HEK293T (cell line): ENCODE data around the gene ACLY.

ENCODE experiments used
- CTCF ChIA-PET: fragments of 350-600 bp; formaldehyde crosslinking; extraction: SDS; loops from one replicate; lab custom pipeline; 2021; ENCODE audit warnings: antibody characterized with exemption, inconsistent platforms; lab: Yijun Ruan, JAX
- POLR2A ChIA-PET: fragments of 350-600 bp; formaldehyde crosslinking; extraction: SDS; loops from one replicate; lab custom pipeline; 2020; ENCODE audit warnings: antibody characterized with exemption, inconsistent platforms; lab: Yijun Ruan, JAX
- DNase-seq: peaks from one replicate; pipeline ENCODE4 v3.0.0; 2012; ENCODE audit warnings: mixed read lengths; ENCODE audit errors: extremely low spot score
- ARNT ChIP-seq: fragments of 450-650 bp; IDR thresholded peaks from 2 replicates; pipeline ENCODE4 v1.6.1; 2017; ENCODE audit warnings: mild to moderate bottlenecking
- BHLHE40 ChIP-seq: fragments of 450-650 bp; IDR thresholded peaks from 2 replicates; pipeline ENCODE4 v1.6.1; 2016; ENCODE audit warnings: mild to moderate bottlenecking, moderate library complexity, borderline replicate concordance
- CTBP1 ChIP-seq: fragments of 450-650 bp; IDR thresholded peaks from 2 replicates; pipeline ENCODE4 v1.6.1; 2016; ENCODE audit warnings: borderline replicate concordance
- ELF4 ChIP-seq: fragments of 450-650 bp; IDR thresholded peaks from 2 replicates; pipeline ENCODE4 v1.6.1; 2017; ENCODE audit warnings: antibody characterized with exemption
- FOXA1 ChIP-seq: fragments of 450-650 bp; IDR thresholded peaks from 2 replicates; pipeline ENCODE4 v1.6.1; 2016; ENCODE audit warnings: mild to moderate bottlenecking
- FOXK2 ChIP-seq: fragments of 450-650 bp; IDR thresholded peaks from 2 replicates; pipeline ENCODE4 v1.6.1; 2016; ENCODE audit warnings: mild to moderate bottlenecking
- FOXM1 ChIP-seq: fragments of 450-650 bp; IDR thresholded peaks from 2 replicates; pipeline ENCODE4 v1.6.1; 2017; ENCODE audit warnings: mild to moderate bottlenecking, borderline replicate concordance
- HDGF ChIP-seq: fragments of 450-650 bp; IDR thresholded peaks from 2 replicates; pipeline ENCODE4 v1.6.1; 2017; ENCODE audit warnings: antibody characterized with exemption, borderline replicate concordance
- L3MBTL2 ChIP-seq: fragments of 450-650 bp; conservative IDR thresholded peaks from 2 replicates; pipeline ENCODE4 v1.6.1; 2016; ENCODE audit warnings: mild to moderate bottlenecking
- LEF1 ChIP-seq: fragments of 450-650 bp; IDR thresholded peaks from 2 replicates; pipeline ENCODE4 v1.6.1; 2017; ENCODE audit warnings: mild to moderate bottlenecking, borderline replicate concordance
- NFRKB ChIP-seq: fragments of 450-650 bp; IDR thresholded peaks from 2 replicates; pipeline ENCODE4 v1.6.1; 2016; ENCODE audit warnings: mild to moderate bottlenecking, moderate library complexity
- SP1 ChIP-seq: fragments of 450-650 bp; IDR thresholded peaks from 2 replicates; pipeline ENCODE4 v1.6.1; 2017
- SUZ12 ChIP-seq: fragments of 450-650 bp; IDR thresholded peaks from 2 replicates; pipeline ENCODE4 v1.6.1; 2016; ENCODE audit warnings: mild to moderate bottlenecking
- TARDBP ChIP-seq: fragments of 450-650 bp; IDR thresholded peaks from 2 replicates; pipeline ENCODE4 v1.6.1; 2016
- ZNF384 ChIP-seq: fragments of 450-650 bp; IDR thresholded peaks from 2 replicates; pipeline ENCODE4 v1.6.1; 2016
- TF ChIP-seq, protein P1 (sequence below): fragments of 450-650 bp; IDR thresholded peaks from 2 replicates; pipeline ENCODE4 v1.6.1; 2016

ACLY gene

DNA sequence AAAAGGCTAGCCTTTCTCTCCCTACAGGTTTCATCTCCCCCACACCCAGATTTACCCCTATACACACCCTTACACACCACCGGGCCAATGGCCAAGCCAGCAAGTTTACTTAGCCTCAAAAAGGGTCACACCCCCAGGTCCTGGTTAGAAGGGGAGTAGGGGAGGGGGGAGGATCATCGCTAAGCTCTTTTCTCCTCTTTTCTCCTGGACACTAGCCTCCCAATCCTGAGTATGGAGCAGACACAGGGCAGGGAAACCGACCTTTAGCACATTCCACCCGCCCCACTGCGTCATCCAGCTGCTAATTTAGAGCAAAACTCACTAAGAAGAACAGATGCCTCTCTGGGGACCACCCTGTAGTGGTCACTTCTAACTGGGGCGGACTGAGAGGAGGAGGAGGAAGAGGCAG, 4.4 kb downstream of the ACLY start:
- ChIA-PET POLR2A (interaction anchor here (0.7 to 2.5 kb wide), 5 partner anchors 16 to 225 kb away, joined by 3 to 12 read pairs (median 4); partner anchors contain the start of genes EIF1 and ODAD4), CTCF (interaction anchor here (0.6 to 0.7 kb wide), 2 partner anchors 16 to 339 kb away, joined by 3 to 4 read pairs; partner anchors contain the start of gene ODAD4)
- no peak for DNase-seq
- TF ChIP-seq NFRKB (no peak), SP1 (no peak), L3MBTL2 (no peak), BHLHE40 (no peak)

DNA sequence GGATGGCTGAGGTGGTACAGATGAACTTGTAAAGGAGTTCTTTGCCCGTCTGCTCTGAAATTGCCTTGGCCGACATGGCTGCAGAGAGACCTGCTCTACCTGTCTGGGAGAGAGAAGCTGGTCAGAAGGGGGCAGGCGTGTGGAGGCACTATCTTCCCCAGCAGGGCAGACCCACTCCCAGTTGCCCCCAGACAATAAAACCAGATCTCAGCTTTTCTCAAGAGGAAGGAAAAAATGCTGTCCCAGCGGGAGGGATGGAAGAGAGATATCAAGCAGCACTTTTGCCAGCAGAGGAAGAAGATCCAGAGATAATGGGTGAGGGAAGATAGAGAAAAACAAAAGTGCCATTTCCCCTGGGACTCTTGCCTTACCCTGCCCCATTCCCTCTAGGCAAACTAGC, 5.0 kb downstream of the ACLY start:
- ChIA-PET CTCF (interaction anchor here (0.7 kb wide), 1 partner anchor 17 kb away, joined by 3 read pairs; the partner anchor contains the start of gene ODAD4), POLR2A (interaction anchor here (1.1 to 2.5 kb wide), 4 partner anchors 17 to 225 kb away, joined by 3 to 12 read pairs (median 6); partner anchors contain the start of genes EIF1 and ODAD4)
- DNase-seq, result no peak
- TF ChIP-seq CTBP1, result no peak
- TF ChIP-seq SUZ12, result no peak
- no peak for TF ChIP-seq NFRKB
- no peak for TF ChIP-seq SP1
- TF ChIP-seq FOXK2, result no peak
- no peak for TF ChIP-seq BHLHE40

DNA sequence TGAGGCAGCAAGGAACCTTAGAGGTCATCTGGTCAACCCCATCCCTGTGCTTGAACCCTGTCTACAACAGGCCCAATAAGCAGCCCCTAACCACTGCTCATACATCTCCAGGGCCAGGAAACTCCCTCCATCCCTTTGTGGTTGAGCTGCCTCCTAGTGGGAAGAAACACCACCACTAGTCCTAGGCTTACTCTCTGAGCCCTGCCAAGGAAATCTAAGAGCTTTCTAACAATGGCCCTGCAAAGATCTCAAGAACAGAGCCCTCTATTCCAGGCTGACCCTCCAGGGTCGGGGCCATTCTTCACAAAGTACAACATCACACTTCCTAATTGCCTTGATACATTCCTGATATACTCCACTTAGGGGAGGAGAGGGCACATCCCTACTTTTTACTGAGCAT, 5.8 kb downstream of the ACLY start:
- CTCF ChIA-PET, result interaction anchor here (1.8 kb wide), 1 partner anchor 47 kb away, joined by 8 read pairs; no protein-coding TSS in a partner anchor
- DNase-seq, result no peak
- POLR2A ChIA-PET, result interaction anchor here (1.3 to 2.2 kb wide), 3 partner anchors 18 to 100 kb away, joined by 3 to 12 read pairs (median 3); partner anchors contain the start of gene ODAD4
- TF ChIP-seq BHLHE40 (no peak), SP1 (no peak), SUZ12 (no peak), LEF1 (no peak), NFRKB (no peak), CTBP1 (no peak), HDGF (no peak), ZNF384 (no peak), TARDBP (no peak), FOXM1 (no peak), ELF4 (no peak), ARNT (no peak), FOXK2 (no peak)
- TF ChIP-seq, protein P1, sequence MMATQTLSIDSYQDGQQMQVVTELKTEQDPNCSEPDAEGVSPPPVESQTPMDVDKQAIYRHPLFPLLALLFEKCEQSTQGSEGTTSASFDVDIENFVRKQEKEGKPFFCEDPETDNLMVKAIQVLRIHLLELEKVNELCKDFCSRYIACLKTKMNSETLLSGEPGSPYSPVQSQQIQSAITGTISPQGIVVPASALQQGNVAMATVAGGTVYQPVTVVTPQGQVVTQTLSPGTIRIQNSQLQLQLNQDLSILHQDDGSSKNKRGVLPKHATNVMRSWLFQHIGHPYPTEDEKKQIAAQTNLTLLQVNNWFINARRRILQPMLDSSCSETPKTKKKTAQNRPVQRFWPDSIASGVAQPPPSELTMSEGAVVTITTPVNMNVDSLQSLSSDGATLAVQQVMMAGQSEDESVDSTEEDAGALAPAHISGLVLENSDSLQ, result no peak

DNA sequence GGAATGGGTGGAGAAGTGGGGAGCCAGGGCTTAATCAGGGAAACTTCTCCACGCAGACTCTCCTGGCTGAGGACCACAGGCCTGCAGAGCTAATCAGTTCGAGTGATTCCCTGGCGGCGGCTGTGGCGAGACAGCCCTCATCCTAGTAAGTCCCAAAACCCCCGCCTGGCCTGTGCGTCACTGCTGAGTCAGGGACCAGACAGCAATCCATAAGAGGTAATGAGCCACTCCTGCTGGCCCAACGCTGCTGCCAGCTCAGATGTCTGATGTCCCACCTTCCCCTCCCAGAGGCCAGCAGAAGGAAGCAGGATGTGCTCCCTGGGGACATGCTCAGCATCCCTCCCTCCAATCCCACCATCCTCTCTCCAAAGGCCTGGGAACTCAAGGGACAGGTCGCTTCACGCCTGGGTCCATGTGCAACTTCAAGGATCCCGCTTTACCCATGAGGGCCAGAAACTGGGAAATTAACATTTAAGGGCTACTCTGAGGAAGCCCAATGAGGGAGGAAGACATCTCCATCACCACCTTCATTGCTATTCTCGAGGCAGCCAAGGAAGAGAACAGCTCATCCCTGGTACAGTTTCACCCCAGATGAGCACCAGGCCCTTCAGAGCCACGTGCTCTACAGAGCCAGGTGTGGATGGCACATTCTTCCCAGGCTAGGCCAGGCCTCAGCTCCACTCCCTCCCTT, 7.9 kb downstream of the ACLY start:
- DNase-seq, result no peak
- TF ChIP-seq ZNF384 (no peak), SUZ12 (no peak), FOXA1 (no peak), FOXM1 (no peak), LEF1 (no peak), SP1 (no peak), ELF4 (no peak), FOXK2 (no peak), CTBP1 (no peak), TARDBP (no peak), NFRKB (no peak), ARNT (no peak), HDGF (no peak), L3MBTL2 (no peak), BHLHE40 (no peak)
- TF ChIP-seq, protein P1, result no peak
- CTCF ChIA-PET, result no interaction called here
- POLR2A ChIA-PET, result interaction anchor here (0.8 to 1.5 kb wide), 3 partner anchors 9 to 118 kb away, joined by 3 to 4 read pairs (median 3); partner anchors contain the start of gene ODAD4

DNA sequence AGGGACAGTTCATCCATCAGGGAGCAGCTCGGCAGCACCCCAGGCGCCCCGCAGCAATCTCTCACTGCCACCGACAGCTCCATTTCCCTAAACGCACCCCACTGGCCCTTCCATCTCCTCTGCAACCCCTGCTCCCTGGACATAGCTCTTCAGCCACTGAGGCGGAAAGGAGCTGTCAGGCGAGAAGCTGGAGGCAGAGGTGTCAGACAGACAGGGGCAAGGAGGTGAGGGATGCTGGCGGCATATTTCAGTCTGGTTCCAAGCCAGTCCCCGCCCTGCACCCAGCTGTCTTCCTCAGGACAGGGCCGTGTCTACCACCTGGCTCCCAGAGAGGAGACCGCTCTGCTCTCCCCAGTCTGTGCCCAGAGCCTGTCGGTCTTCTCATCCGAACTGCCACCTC, 9.7 kb downstream of the ACLY start:
- TF ChIP-seq FOXK2, result no peak
- no peak for TF ChIP-seq FOXA1
- no peak for TF ChIP-seq HDGF
- no peak for TF ChIP-seq FOXM1
- no peak for TF ChIP-seq SP1
- CTCF ChIA-PET, result interaction anchor here (0.5 kb wide), 1 partner anchor 216 kb away, joined by 3 read pairs; no protein-coding TSS in a partner anchor
- POLR2A ChIA-PET, result interaction anchor here (0.6 to 1.6 kb wide), 5 partner anchors 8 to 219 kb away, joined by 3 to 6 read pairs (median 3); partner anchors contain the start of gene ODAD4
- DNase-seq, result no peak

DNA sequence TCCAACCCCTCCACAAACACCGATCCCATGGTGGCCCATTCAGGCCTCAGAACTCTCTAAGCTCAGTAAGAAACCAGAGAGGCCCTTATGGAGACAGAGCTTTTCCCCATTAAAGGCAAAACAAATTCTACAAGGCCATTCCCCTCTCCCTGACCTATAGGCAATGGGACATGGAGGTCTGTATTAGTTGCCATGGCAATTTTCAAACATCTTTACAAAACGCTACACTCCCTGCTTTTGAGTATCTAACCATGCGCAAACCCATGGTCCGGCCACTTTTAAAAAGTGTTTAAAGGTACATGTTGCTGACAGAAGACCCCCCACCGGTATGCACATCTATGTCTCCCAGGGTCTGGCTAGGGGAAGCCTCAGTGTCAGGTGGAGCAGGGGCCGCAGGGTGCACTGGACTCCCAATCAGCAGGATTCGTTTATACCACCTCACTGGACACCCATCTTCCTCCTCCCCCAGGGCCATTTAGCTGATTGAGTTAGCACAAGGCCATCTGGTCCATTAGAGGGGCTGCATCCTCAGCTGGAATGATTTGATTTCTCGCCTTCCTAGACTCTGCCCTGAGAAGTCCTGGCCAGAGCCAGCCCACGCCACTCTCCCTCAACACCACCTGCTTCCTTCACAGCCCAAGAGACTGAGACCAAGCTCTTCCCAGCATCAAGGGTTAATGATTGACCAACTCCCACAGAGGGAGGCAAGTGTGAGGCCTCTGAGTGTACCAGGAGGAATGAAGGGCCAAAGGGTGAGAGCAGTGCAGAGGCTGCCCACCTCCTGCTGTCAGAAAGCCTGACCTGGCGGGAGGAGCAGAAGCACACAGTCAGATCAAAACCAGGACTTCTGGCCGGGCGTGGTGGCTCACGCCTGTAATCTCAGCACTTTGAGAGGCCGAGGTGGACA, 10.9 kb downstream of the ACLY start:
- POLR2A ChIA-PET, result interaction anchor here (1.1 to 1.6 kb wide), 4 partner anchors 10 to 218 kb away, joined by 3 to 5 read pairs (median 4); partner anchors contain the start of genes ACLY and ODAD4
- CTCF ChIA-PET, result interaction anchor here (0.5 to 0.6 kb wide), 2 partner anchors 23 to 61 kb away, joined by 3 to 7 read pairs; partner anchors contain the start of gene ODAD4
- TF ChIP-seq NFRKB (no peak), ZNF384 (no peak), BHLHE40 (no peak), ELF4 (no peak), CTBP1 (no peak), ARNT (no peak), L3MBTL2 (no peak), FOXK2 (no peak), LEF1 (no peak), SP1 (no peak)
- TF ChIP-seq, protein P1, result no peak
- no peak for DNase-seq
